GM12878 (cell line): Measurements from ENCODE around the gene CTXN1. TPM values are rescaled to one million over a fixed set of nuclear protein-coding genes. Genes with fewer than 3 reads are reported as not detected.

Source experiments
- ATAC-seq: fragments of 200-7000 bp; cut with Tn5 transposase; 3 replicates; pipeline ENCODE4 v1.9.1; 2020; ENCODE audit warnings: mild to moderate bottlenecking, moderate library complexity
- BruUV-seq: library from RNA; stranded (reverse); fragments of 400-500 nt; replicated peaks from 2 replicates; lab custom pipeline; 2021; lab: Mats Ljungman, UMichigan
- CTCF ChIA-PET: fragments of 300-600 bp; sonication (Branson Sonifier 250); formaldehyde crosslinking; extraction: SDS; loops from one replicate; lab custom pipeline; 2021; ENCODE audit warnings: inconsistent platforms; lab: Yijun Ruan, JAX
- POLR2A ChIA-PET: fragments of 350-600 bp; formaldehyde crosslinking; extraction: SDS; loops from one replicate; lab custom pipeline; 2021; ENCODE audit warnings: inconsistent platforms; lab: Charles Lee
- RAD21 ChIA-PET: fragments of 300-600 bp; sonication (Branson Sonifier 250); formaldehyde crosslinking; loops from one replicate; lab custom pipeline; 2023; ENCODE audit warnings: antibody characterized with exemption; ENCODE audit not compliant: unreplicated experiment; lab: Charles Lee
- SMC1A ChIA-PET: fragments of 300-600 bp; sonication (Branson Sonifier 250); formaldehyde crosslinking; loops from one replicate; lab custom pipeline; 2023; ENCODE audit not compliant: unreplicated experiment, uncharacterized antibody; lab: Charles Lee
- DNase-seq: peaks from one replicate; pipeline ENCODE4 v3.0.0-alpha.2; 2011; ENCODE audit warnings: low read depth, low spot score
- FAIRE-seq: peaks from 3 replicates; lab custom pipeline; 2011; peaks lifted over from hg19 to GRCh38; lab: Jason Lieb, UNC
- H2AFZ ChIP-seq: 2 replicates; pipeline ENCODE4 v1.6.0; 2011; ENCODE audit warnings: low read depth, low read length, control low read depth; ENCODE audit not compliant: control insufficient read depth
- H3K27ac ChIP-seq: 2 replicates; pipeline ENCODE4 v1.5.1; 2011; ENCODE audit warnings: control low read depth; ENCODE audit not compliant: control insufficient read depth, insufficient read depth
- H3K27me3 ChIP-seq, 2 experiments: replicated peaks in 1 of 2; 2 replicates each; pipeline versions ENCODE4 v1.6.0 to v1.6.1; 2011; ENCODE audit warnings: low read length in 1 of 2; ENCODE audit not compliant: control insufficient read depth in 2 of 2, insufficient read depth in 2 of 2
- H3K36me3 ChIP-seq, 2 experiments: 2 replicates each; pipeline ENCODE4 v1.5.1; 2011; ENCODE audit warnings: low read length in 1 of 2; ENCODE audit not compliant: control insufficient read depth in 2 of 2, insufficient read depth in 2 of 2
- H3K4me1 ChIP-seq: 2 replicates; pipeline ENCODE4 v1.6.1; 2011; ENCODE audit warnings: mild to moderate bottlenecking, low read length, moderate library complexity, mixed read lengths; ENCODE audit not compliant: control insufficient read depth, insufficient read depth
- H3K4me2 ChIP-seq: 2 replicates; pipeline ENCODE4 v1.6.0; 2011; ENCODE audit warnings: control low read depth; ENCODE audit not compliant: control insufficient read depth, insufficient read depth
- H3K4me3 ChIP-seq: fragments of 200-600 bp; sonication (generic); 2 replicates; pipeline ENCODE4 v1.5.1; 2016
- H3K79me2 ChIP-seq: 2 replicates; pipeline ENCODE4 v1.6.0; 2011; ENCODE audit warnings: low read length; ENCODE audit not compliant: control insufficient read depth, insufficient read depth
- H3K9ac ChIP-seq: 2 replicates; pipeline ENCODE4 v1.8.0; 2011; ENCODE audit warnings: low read length, control low read depth, mixed read lengths; ENCODE audit not compliant: control insufficient read depth, insufficient read depth
- H3K9me3 ChIP-seq: replicated peaks from 3 replicates; pipeline ENCODE4 v1.5.1; 2011; ENCODE audit warnings: mild to moderate bottlenecking, low read length; ENCODE audit not compliant: control insufficient read depth, insufficient read depth
- H4K20me1 ChIP-seq: 2 replicates; pipeline ENCODE4 v1.6.0; 2011; ENCODE audit not compliant: control insufficient read depth, insufficient read depth
- CREB1 ChIP-seq: IDR thresholded peaks from 2 replicates; pipeline ENCODE4 v1.6.1; 2012; ENCODE audit warnings: low read depth, mild to moderate bottlenecking, inconsistent platforms
- IRF4 ChIP-seq: IDR thresholded peaks from 2 replicates; pipeline ENCODE4 v1.6.1; 2011; ENCODE audit warnings: low read depth, low read length
- MEF2A ChIP-seq: IDR thresholded peaks from 2 replicates; pipeline ENCODE4 v1.6.1; 2011; ENCODE audit warnings: low read depth, mild to moderate bottlenecking, low read length, moderate library complexity; ENCODE audit not compliant: insufficient read depth
- MYB ChIP-seq: fragments of 150-350 bp; IDR thresholded peaks from 2 replicates; pipeline ENCODE4 v1.6.1; 2014; ENCODE audit warnings: mild to moderate bottlenecking, low read depth, low read length, borderline replicate concordance
- RELA ChIP-seq: fragments of 450-650 bp; IDR thresholded peaks from 2 replicates; pipeline ENCODE4 v1.8.0; 2014; ENCODE audit warnings: borderline replicate concordance; ENCODE audit not compliant: partially characterized antibody
- SMAD1 ChIP-seq: fragments of 450-650 bp; IDR thresholded peaks from 2 replicates; pipeline ENCODE4 v1.6.1; 2018; ENCODE audit warnings: mild to moderate bottlenecking, low read depth; ENCODE audit not compliant: partially characterized antibody
- ZNF217 ChIP-seq: fragments of 450-650 bp; IDR thresholded peaks from 2 replicates; pipeline ENCODE4 v1.6.1; 2017; ENCODE audit warnings: antibody characterized with exemption, mild to moderate bottlenecking
- WGBS: methylation state at CpG from one replicate; pipeline ENCODE4 v1.1.6; 2016; ENCODE audit warnings: low lambda C conversion rate; ENCODE audit not compliant: insufficient replicate concordance, insufficient coverage; ENCODE audit errors: missing lambda C conversion rate; 5-methylcytosine and 5-hydroxymethylcytosine counted together
- in situ Hi-C: fragments of 300-500 bp; cut with MboI; formaldehyde crosslinking; loops from 9 replicates; pipeline ENCODE4 v1.14.3; 2018; ENCODE audit warnings: mixed read lengths
- intact Hi-C: fragments of 100-400 bp; cut with micrococcal nuclease; formaldehyde crosslinking; loops from one replicate; pipeline ENCODE4 v1.14.2; 2022; ENCODE audit not compliant: unreplicated experiment
- polyA plus RNA-seq, 11 experiments: library from polyadenylated mRNA; depleted of rRNA in 4 of 11; unstranded in 6 of 11; stranded (reverse) in 5 of 11; fragments of >200 nt; fragmentation: Nextera tagmentation in 4 of 11; fragmentation: Illumina TruSeq in 1 of 11; extraction: Ambion mirVana in 4 of 11; extraction: Trizol in 1 of 11; gene quantifications; 1 replicate in 1 of 11; 2 replicates in 10 of 11; pipeline versions ENCODE4 v1.2.1 to v1.2.3, GENCODE V29; 2011 to 2016; ENCODE audit warnings: inconsistent platforms in 2 of 11, missing spikeins in 2 of 11, low read depth in 1 of 11
- total RNA-seq, 4 experiments: library from RNA; depleted of rRNA in 3 of 4; stranded (reverse); fragments of >200 nt in 3 of 4; fragmentation: Illumina TruSeq in 1 of 4; extraction: Trizol in 1 of 4; gene quantifications; 2 replicates each; pipeline versions ENCODE4 v1.2.1 to v1.2.3, GENCODE V29; 2013 to 2021
- TF ChIP-seq, protein P1 (sequence below): IDR thresholded peaks from 2 replicates; pipeline ENCODE4 v1.6.1; 2012; ENCODE audit warnings: low read depth, low read length, improper control_type of control experiment
- TF ChIP-seq, protein P2 (sequence below): fragments of 450-650 bp; IDR thresholded peaks from 2 replicates; pipeline ENCODE4 v1.6.1; 2017; ENCODE audit warnings: low read depth, mild to moderate bottlenecking, moderate library complexity

The CTXN1 gene
- total and polyA plus RNA-seq, 10 of the 15 experiments (the other 5 are each of a cell fraction or from before 2014, with no cell fraction given): 0.04 to 1.0 (median 0.38) TPM; not detected in 4

DNA sequence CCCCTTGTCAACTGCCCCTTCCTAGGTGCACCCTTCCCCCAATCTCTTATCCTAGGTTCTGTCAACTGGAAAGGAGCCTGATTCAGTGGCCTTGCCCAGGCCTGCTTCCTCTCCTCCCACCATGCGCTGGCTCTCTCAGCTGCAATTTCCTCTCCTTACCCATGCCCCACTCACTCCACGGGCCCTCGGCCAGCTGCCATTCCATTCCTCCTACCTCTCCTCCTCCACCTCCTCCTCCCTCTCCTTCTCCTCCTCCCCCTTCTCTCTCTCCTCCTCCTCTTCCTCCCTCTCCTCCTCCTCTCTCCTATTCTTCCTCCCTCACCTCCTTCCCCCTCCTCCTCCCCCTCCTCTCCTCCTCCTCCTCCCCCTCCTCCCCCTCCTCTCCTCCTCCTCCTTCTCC lies 27.1 kb upstream of the CTXN1 start:
- H3K9ac ChIP-seq: no peak overlapping the region
- no peaks in the 10 kb centered on the region for H3K79me2 ChIP-seq
- WGBS: 7% methylated on average over 2 of the region's 3 CpGs
- no TSS peak for BruUV-seq
- CTCF ChIA-PET: no interaction called here
- intact Hi-C loops: no loop called here
- H3K36me3 ChIP-seq: no peaks in the 10 kb centered on the region
- H2AFZ ChIP-seq: no peak overlapping the region
- in situ Hi-C loops: no loop called here
- FAIRE-seq (no peak), DNase-seq (no peak), ATAC-seq (no peak)
- SMC1A ChIA-PET: no interaction called here
- H3K4me1 ChIP-seq: no peaks in the 10 kb centered on the region
- H3K9me3 ChIP-seq: no peaks in the 10 kb centered on the region
- H4K20me1 ChIP-seq: no peaks in the 10 kb centered on the region
- POLR2A ChIA-PET: interaction anchor here (0.7 kb wide), 1 partner anchor 75 kb away, joined by 4 read pairs; no protein-coding TSS in a partner anchor
- H3K4me3 ChIP-seq: no peak overlapping the region
- no peak for TF ChIP-seq CREB1
- no peak for TF ChIP-seq MEF2A
- TF ChIP-seq RELA: no peak
- TF ChIP-seq MYB: no peak
- TF ChIP-seq, protein P1, sequence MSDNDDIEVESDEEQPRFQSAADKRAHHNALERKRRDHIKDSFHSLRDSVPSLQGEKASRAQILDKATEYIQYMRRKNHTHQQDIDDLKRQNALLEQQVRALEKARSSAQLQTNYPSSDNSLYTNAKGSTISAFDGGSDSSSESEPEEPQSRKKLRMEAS: no peak
- TF ChIP-seq SMAD1: no peak
- no peak for TF ChIP-seq ZNF217
- TF ChIP-seq, protein P2, sequence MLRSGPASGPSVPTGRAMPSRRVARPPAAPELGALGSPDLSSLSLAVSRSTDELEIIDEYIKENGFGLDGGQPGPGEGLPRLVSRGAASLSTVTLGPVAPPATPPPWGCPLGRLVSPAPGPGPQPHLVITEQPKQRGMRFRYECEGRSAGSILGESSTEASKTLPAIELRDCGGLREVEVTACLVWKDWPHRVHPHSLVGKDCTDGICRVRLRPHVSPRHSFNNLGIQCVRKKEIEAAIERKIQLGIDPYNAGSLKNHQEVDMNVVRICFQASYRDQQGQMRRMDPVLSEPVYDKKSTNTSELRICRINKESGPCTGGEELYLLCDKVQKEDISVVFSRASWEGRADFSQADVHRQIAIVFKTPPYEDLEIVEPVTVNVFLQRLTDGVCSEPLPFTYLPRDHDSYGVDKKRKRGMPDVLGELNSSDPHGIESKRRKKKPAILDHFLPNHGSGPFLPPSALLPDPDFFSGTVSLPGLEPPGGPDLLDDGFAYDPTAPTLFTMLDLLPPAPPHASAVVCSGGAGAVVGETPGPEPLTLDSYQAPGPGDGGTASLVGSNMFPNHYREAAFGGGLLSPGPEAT: no peak
- no peak for TF ChIP-seq IRF4
- no peak overlapping the region for H3K27ac ChIP-seq
- no peak overlapping the region for H3K4me2 ChIP-seq
- H3K27me3 ChIP-seq: no peaks in the 10 kb centered on the region
- RAD21 ChIA-PET: no interaction called here
